GM12892 (cell line): Measurements from ENCODE around the gene EMP2.
"Not testable (repeated sequence)": the region's sequence is repeated elsewhere in the genome, so short reads cannot be mapped to it uniquely, and the experiment has no call there.

Source experiments
- POLR2A ChIP-seq: IDR thresholded peaks from 2 replicates; pipeline ENCODE4 v1.6.1; 2011; ENCODE audit warnings: low read depth, low read length, control low read depth
- POLR2AphosphoS5 ChIP-seq: IDR thresholded peaks from 2 replicates; pipeline ENCODE4 v1.6.1; 2011; ENCODE audit warnings: low read depth, low read length, control low read depth
- TAF1 ChIP-seq: IDR thresholded peaks from 2 replicates; pipeline ENCODE4 v1.6.1; 2011; ENCODE audit warnings: low read depth, mild to moderate bottlenecking, control low read depth, low read length, borderline replicate concordance

GRCh38 chr16:10621216-10621949 lies 41.0 kb upstream of the EMP2 start:
- not testable (repeated sequence) for TF ChIP-seq POLR2AphosphoS5, POLR2A, TAF1
